GM23248 (cell line): Measurements from ENCODE around the gene USP2.

ENCODE experiments used
- EZH2 ChIP-seq: fragments of 200-600 bp; sonication (generic); IDR thresholded peaks from 2 replicates; pipeline ENCODE4 v1.6.1; 2018; ENCODE audit warnings: antibody characterized with exemption, mild to moderate bottlenecking; ENCODE audit not compliant: insufficient read depth, poor library complexity, severe bottlenecking
- EZH2phosphoT487 ChIP-seq: fragments of 200-600 bp; sonication (generic); IDR thresholded peaks from 2 replicates; pipeline ENCODE4 v1.6.1; 2018; ENCODE audit warnings: antibody characterized with exemption, moderate library complexity, mild to moderate bottlenecking, low read depth; ENCODE audit not compliant: insufficient read depth

DNA sequence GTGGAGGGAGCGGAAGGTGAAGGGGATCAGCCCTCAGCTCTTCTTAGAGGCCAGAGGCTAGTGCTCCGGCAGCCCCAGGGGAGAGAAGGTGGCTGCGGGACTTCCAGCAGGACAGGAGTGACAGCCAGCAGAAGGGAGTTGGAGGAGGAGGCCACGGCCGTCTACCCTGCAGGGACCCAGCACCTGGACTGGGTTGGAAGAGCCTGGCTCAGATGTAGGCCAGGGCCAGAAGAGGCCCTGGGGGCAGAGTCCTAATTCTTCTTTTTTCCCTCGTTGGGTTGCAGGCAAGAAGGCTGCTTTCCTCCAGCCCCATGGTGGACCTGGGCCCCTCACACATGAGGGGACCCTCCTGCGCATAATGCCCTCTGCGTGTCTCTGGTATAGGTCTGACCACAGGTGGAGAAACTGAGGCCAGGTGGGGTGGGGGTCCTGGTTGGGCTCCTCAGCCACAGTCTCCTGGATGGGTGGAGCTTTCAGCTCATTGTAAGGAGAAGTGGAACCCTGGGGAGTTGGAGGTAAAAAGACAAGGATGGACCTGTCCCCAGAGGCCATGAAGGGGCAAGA lies 62.3 kb downstream of the USP2 start:
- TF ChIP-seq EZH2 (no peak), EZH2phosphoT487 (no peak)
